Adipose tissue (tissue), 3 donors: Measurements from ENCODE around the gene NCOR1. TPM values are rescaled to one million over a fixed set of nuclear protein-coding genes. Genes with fewer than 3 reads are reported as not detected.
A peak's percentile ranks its signal among the peaks of the same experiment; 100 is the strongest.

Experiments
- H3K27ac ChIP-seq: one replicate; pipeline ENCODE4 v1.5.1; 2013; ENCODE audit warnings: low read depth, low read length
- WGBS, 3 donors: extraction: QIAGEN DNeasy Blood & Tissue Kit; methylation state at CpG; one replicate each; pipeline ENCODE4 v1.1.7; 2013; 5-methylcytosine and 5-hydroxymethylcytosine counted together
- polyA plus RNA-seq, 3 donors: library from polyadenylated mRNA; stranded (reverse); fragments of 200-250 nt; gene quantifications; one replicate each; pipeline ENCODE4 v1.2.3, GENCODE V29; 2013
- donor health status: healthy with polysubstance abuse.
- donor health status: Bipolar disorder and iron deficiency.
- donor health status: healthy.

The NCOR1 gene
- polyA plus RNA-seq, 3 donors = 21.1 to 35.0 (median 27.0) TPM

GRCh38 chr17:16007439-16007838 lies 207.9 kb downstream of the NCOR1 start:
- no peak overlapping the region for H3K27ac ChIP-seq
- WGBS, 3 donors = 85 to 95% (median 94%) methylated on average over 3 of the region's 3 CpGs

GRCh38 chr17:16005636-16006035 lies 209.7 kb downstream of the NCOR1 start:
- WGBS, 3 donors = 95 to 97% (median 95%) methylated on average over 1 of the region's 1 CpG
- H3K27ac ChIP-seq = no peak overlapping the region

DNA sequence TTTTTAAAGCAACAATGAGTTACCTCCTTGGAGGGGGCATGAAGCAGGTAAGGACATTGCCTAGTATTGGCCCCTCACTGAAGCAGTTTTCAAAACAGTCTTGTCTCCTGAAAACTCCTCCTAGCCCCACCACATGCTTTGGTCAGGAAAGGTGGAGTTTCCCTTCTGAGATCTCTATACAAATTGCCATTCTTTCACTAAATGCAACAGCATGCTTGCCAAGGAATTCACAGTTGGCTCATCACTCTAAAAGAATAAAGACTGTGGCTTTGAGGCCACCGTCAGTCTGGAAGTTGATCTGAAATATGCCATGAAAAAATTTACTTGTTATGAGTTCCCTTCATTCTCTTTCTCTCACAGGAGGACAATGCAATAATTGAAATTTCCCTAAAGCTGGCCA lies 211.5 kb downstream of the NCOR1 start:
- 72 to 89% (median 85%) methylated on average over 1 of the region's 1 CpG for WGBS, 3 donors
- no peak overlapping the region for H3K27ac ChIP-seq

GRCh38 chr17:16002708-16003260 lies 212.6 kb downstream of the NCOR1 start:
- 87 to 92% (median 91%) methylated on average over 2 of the region's 2 CpGs for WGBS, 3 donors
- no peak overlapping the region for H3K27ac ChIP-seq

DNA sequence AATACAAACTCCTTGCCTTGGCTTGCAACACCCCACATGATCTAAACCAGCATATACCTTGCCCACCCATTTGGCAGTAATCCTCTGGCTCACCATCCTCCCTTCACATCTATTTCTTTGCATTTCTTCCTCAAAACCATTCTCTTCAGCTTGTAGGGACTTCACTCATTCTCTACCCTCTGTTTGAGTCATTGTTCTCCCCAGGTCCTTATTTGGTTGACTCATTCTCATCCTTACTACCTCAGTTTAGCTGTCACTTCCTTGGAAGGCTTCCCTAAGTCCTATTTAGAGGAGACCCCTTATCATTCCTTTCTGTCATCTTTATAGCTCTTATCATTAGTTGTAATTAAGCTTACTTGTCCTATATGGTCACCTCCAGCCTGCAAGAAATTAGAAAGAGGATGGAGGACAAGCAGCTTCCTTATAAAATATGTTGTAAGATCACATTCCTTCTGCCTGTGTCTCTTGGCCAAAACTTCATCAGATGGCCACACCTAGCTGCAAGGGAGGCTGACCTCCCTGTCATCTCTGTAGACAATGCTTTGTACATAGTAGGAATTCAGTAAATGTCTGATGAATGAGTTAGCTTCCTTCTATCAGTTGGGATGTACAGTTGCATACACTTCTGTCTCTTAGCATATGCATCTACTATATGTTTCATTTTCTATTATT lies 214.0 kb downstream of the NCOR1 start:
- no peak overlapping the region for H3K27ac ChIP-seq

- WGBS, 3 donors = 1% methylated on average over 49 to 64 of the region's 64 CpGs
- H3K27ac ChIP-seq = peak overlapping the region; percentile 73
These were observed 215.1 kb downstream of the NCOR1 start for GRCh38 chr17:15999974-16000827.

DNA sequence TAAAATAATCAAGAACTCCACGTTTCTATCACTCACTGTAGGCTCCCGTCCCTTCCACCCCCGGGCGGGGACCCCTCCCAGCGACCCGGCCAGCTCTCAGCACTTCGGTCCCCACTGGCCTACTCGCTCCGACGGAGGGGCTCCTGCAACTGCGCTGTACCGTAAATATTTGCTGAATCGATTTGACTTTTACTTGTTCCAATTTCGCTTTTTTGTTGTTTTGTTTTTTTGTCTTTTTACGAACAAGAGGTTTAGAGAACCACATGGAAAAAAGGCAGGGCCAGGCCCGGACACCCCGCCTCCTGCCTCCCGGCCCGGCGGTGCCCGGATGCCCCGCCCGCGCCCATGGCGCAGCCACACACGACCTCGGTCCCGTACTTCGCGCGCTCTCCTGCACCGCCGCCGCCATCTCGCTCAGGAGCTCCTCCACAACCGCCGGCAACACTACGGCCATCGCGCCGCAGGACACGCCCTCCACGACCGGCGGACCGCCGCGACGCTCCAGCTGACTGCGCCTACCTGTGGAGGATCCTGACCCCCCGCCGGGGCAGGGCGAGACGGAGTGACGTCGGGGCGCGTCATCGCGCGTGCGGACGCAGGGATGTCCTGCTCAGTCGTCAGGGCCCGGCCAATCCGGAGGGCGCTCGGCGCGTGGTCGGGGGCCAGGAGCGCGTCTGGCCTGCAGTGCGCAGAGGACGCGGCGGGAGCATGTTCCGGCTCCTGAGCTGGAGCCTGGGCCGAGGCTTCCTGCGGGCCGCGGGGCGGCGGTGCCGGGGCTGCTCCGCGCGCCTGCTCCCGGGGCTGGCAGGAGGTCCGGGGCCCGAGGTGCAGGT lies 216.0 kb downstream of the NCOR1 start, which contains the start of the genes TTC19 and ZSWIM7:
TSS of gene TTC19 (plus strand) at position 684 of the 833 bp plus-strand sequence. CDS start at position 709, 25 bp downstream.
TSS of gene ZSWIM7 (minus strand) at position 564 of the 833 bp plus-strand sequence. CDS start at position 454, 110 bp downstream.
- WGBS, 3 donors = 0 to 1% (median 0%) methylated on average over 78 to 91 of the region's 91 CpGs

DNA sequence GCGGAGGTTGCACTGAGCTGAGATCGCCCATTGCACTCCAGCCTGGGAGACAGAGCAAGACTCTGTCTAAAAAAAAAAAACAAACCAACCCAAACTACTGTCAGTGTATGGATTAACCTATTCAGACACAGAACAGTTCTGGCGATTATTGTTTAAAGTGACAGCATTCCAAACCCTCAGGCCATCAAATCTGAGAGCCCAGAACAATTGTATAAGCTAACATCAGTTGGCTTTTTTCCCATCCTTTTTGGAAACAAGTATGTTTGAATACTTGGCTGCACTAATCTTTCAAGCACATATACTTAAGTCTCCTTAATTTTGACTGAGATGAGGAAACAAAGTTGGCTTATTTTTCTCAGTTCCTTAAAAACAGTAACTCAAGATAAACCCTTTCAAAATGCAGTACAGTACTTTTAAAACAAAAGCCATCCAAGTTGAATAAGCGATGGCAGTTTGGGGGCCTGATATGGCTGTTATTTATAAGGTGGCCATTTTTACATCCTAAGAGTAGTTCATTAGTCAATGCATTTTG lies 217.2 kb downstream of the NCOR1 start:
- no peak overlapping the region for H3K27ac ChIP-seq
- WGBS, 3 donors = 83 to 85% (median 83%) methylated on average over 4 of the region's 4 CpGs

More for the DNA sequence above, 216.0 kb downstream of the NCOR1 start, which contains the start of the genes TTC19 and ZSWIM7:
- H3K27ac ChIP-seq = peak within 1 kb of the TSS; percentile 73

DNA sequence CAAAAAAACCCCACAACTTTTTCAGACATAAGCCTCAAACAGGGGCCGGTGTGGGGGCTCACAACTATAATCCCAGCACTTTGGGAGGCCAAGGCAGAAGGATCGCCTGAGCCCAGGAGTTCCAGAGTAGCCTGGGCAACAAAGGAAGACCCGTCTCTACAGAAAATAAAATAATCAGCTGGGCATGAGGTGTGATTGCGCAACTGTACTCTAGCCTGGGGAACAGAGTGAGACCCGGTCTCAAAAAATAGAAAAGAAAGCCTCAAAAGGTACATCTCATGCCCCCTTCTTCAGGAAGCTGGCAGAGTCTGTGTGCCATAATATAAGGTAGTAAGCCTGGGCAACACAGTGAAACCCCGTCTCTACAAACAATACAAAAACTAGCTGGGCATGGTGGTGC lies 219.0 kb downstream of the NCOR1 start:
- WGBS, 3 donors = 72 to 84% (median 76%) methylated on average over 6 of the region's 6 CpGs

DNA sequence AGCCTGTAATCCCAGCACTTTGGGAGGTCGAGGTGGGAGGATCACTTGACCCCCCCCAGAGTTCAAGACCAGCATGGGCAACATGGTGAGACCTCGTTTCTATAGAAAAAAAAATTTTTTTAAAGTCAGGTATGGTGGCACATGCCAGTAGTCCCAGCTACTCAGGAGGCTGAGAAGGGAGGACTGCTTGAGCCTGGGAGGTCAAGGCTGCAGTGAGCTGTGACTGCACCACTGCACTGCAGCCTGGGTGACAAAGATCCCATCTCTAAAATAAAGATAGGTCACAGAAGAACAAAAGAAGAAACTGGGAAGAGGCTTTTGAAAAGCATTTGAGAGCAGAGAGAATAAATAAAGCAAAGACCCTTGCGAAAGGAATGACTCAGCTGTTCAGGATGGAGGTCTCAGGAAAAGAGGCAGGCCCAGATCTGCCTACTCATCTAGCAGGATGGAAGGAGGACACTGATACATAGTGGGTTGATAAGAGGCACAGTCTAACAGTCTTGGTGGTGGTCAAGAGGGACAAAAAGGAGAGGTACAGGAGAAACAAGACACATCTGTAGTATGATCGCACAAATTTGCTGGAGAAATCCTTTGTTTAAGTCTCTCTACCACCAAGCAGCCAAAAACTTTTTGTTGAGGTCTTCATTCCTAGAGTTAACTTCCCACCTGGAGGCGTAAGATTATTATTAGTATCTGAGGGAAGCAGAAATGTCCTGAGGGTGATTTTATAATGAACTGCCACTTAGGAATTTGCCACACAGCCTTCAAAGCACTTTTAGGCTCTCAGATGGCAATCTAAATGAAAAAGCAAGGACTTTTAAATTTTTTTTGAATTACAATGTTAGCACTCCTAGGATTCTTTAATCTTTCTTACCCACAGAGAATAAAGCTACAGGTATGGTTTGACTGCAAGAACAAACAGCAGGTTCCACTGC lies 233.4 kb downstream of the NCOR1 start:
- H3K27ac ChIP-seq = no peak overlapping the region
- 76 to 92% (median 82%) methylated on average over 5 of the region's 5 CpGs for WGBS, 3 donors

More for the DNA sequence above, 219.0 kb downstream of the NCOR1 start:
- H3K27ac ChIP-seq = no peak overlapping the region

GRCh38 chr17:15981208-15981607 lies 234.1 kb downstream of the NCOR1 start:
- no peak overlapping the region for H3K27ac ChIP-seq
- WGBS, 3 donors = 32 to 70% (median 42%) methylated on average over 2 of the region's 2 CpGs

Other genes with a start within 250 kb of the NCOR1 start
- gene ZSWIM7, start 215.8 kb downstream of the NCOR1 start, polyA plus RNA-seq = 10 to 100 TPM; 23.3 to 53.8 (median 30.3) TPM
- 10 to 100 TPM; 13.7 to 18.4 (median 17.2) TPM for gene TTC19, start 215.7 kb downstream of the NCOR1 start, polyA plus RNA-seq
- 10 to 100 TPM; 11.5 to 22.6 (median 18.7) TPM for gene PIGL, start 1.7 kb upstream of the NCOR1 start, polyA plus RNA-seq
- gene CENPV, start 137.9 kb upstream of the NCOR1 start, polyA plus RNA-seq = 10 to 100 TPM; 12.0 to 23.0 (median 16.5) TPM
- 1,000 to 10,000 TPM in 2 of 3 donors, 100 to 1,000 TPM in 1; 984 to 1,616 (median 1,046) TPM for gene UBB, start 165.6 kb upstream of the NCOR1 start, polyA plus RNA-seq
- gene TRPV2, start 200.0 kb upstream of the NCOR1 start, polyA plus RNA-seq = 10 to 100 TPM in 2 of 3 donors, 1 to 10 TPM in 1; 4.3 to 26.2 (median 17.7) TPM